Prostate gland (tissue), 2 donors: ENCODE data around the gene RPL29.

Source experiments
- POLR2A ChIP-seq: fragments of 450-650 bp; IDR thresholded peaks from one replicate; pipeline ENCODE4 v1.6.1; 2016; ENCODE audit warnings: antibody characterized with exemption, mild to moderate bottlenecking
- POLR2AphosphoS5 ChIP-seq: sonication (generic); formaldehyde crosslinking; IDR thresholded peaks from one replicate; pipeline ENCODE4 v1.6.1; 2017; ENCODE audit warnings: antibody characterized with exemption
- TF ChIP-seq, protein P1 (sequence below), 4 experiments: fragments of 200-600 bp in 2 of 4; fragments of 450-650 bp in 2 of 4; sonication (generic) in 2 of 4; IDR thresholded peaks; 1 replicate in 3 of 4; 2 replicates in 1 of 4; pipeline ENCODE4 v1.5.1; 2016 to 2019; ENCODE audit warnings: antibody characterized with exemption in 4 of 4, mild to moderate bottlenecking in 2 of 4, moderate library complexity in 2 of 4

DNA sequence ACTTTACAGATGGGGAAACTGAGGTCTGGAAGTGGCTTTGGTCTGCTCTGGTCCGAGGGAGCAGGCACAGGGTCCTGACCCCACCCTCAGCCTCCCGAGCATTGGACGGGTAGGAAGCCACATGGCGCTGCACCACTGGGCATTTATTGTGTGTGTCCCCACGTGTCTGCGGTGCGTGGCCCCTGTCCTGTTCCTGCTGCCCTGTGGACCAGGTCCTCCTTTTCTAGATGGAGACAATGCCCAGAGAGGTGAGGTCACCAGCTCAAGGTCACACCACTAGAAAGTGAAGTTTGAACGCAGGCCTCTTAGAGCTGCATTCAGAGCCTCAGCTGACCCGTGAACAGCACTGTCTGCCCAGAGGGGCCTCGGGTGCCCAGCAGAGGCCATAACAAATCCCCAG lies 33.8 kb upstream of the RPL29 start:
- TF ChIP-seq POLR2AphosphoS5 (no peak), POLR2A (no peak)
- TF ChIP-seq, protein P1, sequence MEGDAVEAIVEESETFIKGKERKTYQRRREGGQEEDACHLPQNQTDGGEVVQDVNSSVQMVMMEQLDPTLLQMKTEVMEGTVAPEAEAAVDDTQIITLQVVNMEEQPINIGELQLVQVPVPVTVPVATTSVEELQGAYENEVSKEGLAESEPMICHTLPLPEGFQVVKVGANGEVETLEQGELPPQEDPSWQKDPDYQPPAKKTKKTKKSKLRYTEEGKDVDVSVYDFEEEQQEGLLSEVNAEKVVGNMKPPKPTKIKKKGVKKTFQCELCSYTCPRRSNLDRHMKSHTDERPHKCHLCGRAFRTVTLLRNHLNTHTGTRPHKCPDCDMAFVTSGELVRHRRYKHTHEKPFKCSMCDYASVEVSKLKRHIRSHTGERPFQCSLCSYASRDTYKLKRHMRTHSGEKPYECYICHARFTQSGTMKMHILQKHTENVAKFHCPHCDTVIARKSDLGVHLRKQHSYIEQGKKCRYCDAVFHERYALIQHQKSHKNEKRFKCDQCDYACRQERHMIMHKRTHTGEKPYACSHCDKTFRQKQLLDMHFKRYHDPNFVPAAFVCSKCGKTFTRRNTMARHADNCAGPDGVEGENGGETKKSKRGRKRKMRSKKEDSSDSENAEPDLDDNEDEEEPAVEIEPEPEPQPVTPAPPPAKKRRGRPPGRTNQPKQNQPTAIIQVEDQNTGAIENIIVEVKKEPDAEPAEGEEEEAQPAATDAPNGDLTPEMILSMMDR (IDR thresholded peaks at IDR 0.05), result no peak
